HG03025 (cell line): ENCODE data around the gene DCLK1.

Experiments used
- ATAC-seq: cut with Tn5 transposase; IDR thresholded peaks from one replicate; pipeline ENCODE4 v1.9.1; 2021; ENCODE audit warnings: mild to moderate bottlenecking, moderate library complexity; ENCODE audit not compliant: unreplicated experiment, low FRiP score

Gene DCLK1

GRCh38 chr13:35769812-35770211, 361.4 kb downstream of the DCLK1 start:
- ATAC-seq: no peak

DNA sequence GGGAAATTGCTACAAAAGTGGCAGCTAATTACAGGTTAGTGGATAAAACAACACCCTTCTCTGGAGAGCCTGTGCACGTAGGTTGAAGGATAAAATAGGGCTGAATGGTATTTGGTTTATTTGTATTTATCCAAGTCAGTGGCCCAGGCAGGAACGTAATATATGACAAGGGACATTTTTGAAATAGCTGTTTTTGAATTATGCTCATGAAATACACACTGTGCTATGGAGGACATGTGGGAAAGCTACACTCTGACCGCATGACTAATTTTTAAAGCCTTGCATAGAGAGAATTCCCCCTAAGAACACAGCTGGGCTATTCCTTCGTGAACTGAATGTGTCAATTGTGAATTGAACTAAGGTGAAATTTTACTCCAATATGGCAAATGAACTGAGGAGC, 362.6 kb downstream of the DCLK1 start:
- no peak for ATAC-seq

- no peak for ATAC-seq
These were observed 363.1 kb downstream of the DCLK1 start for GRCh38 chr13:35768073-35768472.

DNA sequence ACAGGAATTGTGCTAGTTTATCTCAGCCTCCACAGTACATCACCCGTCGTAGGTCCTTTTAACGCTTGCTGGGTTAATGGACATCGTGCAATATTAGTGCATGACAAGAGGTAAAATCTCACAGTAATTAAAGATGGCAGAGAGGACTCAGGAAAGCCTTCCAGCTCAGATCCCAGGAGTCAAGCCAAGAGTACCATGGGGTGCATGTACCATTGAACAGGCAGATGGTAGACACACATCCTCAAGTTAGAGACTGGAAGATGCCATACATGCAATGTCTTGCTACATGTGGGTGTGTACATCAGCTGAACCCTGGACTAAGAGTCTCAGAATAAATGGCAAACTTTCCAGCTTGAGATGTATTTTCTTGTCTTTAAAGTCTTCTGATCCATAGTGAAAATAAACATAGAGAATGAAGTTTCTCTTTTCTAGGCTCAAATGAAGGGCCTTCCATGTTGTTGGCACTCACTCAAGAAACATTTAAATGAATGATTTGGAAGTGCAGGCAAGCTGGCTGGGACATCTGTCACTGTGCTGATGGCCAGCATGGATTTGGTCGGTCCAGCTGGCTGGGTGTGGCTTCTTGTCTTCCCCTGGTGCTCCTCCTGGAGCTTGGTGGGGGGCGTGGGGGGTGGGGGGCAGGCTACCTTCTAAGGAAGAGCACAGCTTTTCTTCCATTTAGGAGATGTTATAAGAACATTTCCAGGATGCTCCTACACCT, 363.8 kb downstream of the DCLK1 start:
- ATAC-seq: no peak

DNA sequence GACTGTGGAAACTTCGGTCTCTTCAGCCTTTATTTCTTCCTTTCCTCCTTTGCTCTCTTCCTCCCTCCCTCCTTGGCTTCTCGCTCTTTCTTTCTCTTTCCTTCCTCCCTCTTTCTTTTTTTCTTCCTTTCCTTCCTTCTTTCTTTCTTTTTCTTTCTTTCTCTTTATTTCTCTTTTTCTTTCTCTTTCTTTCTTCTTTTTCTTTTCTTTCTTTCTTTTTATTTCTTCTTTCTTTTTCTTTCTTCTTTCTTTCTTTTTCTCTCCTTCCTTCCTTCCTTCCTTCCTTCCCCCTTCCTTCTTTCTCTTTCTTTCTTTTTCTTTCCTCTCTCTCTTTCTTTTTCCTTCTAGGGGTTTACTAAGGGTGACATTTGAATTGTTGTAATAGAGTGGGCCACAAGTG, 364.5 kb downstream of the DCLK1 start:
- no peak for ATAC-seq

DNA sequence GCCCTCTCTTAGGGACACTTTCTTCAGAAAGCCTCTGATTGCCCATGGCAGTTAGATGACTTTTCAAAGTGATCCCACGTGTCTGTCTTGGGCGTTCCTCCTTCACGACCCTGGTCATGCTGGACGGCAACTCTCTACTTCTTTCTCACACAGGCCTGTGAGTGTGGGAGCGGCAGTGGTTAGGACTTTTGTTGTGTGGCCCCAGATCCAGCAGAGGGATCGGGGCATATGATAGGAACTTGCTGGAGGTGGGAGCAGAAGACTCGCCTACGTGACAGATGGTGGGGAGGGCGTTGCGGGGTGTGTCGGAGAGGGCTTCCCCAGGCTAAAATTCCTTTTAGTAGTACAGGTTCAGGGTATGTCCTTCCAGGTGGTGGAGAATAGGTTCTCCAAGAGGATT, 365.2 kb downstream of the DCLK1 start:
- ATAC-seq: no peak

DNA sequence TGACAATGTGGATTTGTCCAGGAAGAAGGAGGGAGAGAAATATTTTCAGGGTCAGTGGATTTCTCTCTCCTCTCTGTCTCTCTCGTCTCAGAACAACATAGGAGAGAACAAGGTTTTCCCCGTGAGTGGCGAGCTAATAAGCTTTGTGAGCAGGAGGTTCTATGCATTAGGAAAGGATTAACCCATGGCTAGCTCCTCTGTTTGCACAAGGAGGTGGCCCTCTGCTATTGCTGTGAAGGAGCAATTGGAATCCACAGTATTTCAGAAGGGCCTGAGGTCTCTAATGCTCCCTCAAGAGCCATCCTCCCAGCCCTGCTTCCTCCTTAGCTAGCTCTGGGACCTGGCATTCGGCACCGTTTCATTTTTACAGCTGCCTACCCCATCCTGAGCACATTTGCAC, 365.8 kb downstream of the DCLK1 start:
- no peak for ATAC-seq

DNA sequence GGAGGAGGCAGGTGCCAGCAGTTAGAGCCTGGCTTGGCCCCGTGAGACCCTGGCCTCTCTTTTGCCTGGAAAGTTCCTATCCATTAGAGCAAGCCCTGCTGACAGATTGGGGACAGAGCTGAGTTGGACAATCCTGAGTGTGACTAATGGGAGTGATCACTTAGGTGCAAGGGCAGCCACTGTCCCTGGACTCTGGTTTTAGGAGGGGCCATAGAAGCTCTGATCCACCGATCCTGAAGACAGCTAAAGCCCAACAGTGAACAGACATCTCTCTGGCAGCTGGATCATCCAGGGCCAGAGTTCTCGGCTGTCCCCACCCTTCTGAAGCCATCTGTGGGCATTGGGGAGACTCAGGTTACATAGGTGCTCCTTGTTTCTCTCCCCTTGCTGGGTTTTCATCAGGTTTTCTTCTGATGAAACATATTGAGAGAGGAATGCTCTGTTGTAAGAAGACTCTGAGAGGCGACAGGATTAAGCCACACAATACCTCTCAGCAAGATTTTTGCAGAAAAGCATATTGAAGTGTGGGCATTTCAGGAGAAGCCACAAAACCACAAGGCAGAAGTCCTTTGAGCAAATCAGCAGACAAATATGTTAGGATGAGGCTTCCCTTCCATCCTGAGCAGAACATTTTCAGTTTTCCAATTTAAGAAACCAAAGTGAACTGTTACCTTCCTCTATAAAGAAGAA, 366.7 kb downstream of the DCLK1 start:
- ATAC-seq: no peak

DNA sequence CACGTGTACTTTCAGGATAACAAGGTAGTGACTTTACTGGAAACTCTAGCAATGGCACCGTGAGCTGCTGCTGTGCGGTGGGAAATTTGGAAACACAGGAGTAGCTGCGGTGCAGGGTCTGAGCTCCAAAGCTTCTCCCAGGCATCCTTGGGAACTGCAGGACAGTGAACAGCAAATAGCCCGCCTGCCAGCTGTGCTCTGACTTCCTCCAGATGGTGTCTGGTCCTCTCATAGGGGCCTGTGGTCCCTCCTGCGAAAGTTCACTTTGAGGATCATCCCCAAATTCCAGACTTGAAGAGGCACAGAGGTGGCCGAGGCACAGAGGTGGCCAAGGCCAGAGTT, 367.4 kb downstream of the DCLK1 start:
- ATAC-seq: no peak

DNA sequence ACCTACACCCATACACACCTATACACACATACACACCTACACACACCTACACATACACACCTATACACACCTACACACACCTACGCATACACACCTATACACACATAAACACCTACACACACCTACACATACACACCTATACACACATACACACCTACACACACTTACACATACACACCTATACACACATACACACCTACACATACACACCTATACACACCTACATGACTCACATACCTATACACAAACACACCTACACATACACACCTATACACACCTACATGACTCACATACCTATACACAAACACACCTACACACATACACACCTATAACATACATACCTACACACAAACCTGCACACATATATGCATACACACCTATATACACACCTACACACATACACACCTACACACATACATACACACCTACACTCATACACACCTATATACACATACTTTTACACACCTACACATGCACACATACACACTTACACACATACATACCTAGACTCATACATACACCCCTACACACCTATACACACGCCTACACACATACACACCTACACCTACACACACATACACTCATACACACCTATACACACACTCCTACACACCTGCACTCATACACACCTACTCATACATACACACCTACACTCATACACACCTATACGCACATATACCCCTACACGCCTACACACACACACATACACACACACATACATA, 368.0 kb downstream of the DCLK1 start:
- no peak for ATAC-seq

GRCh38 chr13:35761440-35762252, 369.5 kb downstream of the DCLK1 start:
- no peak for ATAC-seq

DNA sequence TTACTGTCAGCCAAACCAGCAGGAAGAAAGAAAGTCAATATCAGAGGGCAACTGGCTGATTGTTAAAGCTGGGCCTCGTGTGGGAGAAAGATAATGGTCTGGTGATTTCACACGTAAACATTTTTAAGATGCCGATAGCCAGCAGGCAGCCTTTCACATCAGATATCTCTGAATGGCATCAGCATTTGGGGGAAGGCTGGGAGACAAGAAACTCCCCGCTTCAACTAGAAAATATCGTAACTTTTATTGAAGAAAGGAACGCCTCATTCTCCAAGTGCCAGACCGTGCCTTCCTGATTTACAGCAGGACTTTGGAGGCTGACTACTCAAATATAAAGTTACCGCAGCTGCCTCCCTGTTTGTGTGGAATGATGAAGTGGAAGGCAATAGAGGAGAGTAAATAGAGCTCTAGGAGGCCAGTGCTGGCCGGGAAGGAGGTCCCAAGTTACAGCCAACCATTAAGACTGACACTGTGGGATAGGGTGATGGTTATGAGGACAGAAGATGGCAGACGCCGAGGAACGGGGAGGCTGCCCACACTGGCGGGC, 370.4 kb downstream of the DCLK1 start:
- no peak for ATAC-seq

DNA sequence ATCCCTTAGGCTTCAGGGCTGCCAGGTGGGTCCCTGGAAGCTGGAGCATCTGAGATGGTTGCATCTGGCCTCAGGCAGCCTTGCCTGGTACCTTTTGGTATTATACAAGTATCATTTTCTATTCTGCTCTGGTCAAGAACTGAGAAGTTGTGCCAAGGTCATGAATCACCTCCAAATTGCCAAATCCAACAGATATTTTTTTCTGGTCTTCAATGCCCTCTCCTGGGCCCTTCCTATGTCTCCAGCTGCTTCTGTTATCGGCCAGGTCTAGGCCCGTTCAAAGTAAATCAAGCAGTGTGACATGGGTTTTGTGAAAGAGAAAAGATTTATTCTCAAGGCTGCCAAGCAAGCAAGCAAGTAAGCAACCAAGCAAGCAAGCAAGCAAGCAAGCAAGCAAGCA, 383.6 kb downstream of the DCLK1 start:
- no peak for ATAC-seq

GRCh38 chr13:35744566-35745178, 386.5 kb downstream of the DCLK1 start:
- ATAC-seq: no peak

- no peak for ATAC-seq
These were observed 387.0 kb downstream of the DCLK1 start for GRCh38 chr13:35744144-35744543.

GRCh38 chr13:35743165-35743564, 388.0 kb downstream of the DCLK1 start:
- ATAC-seq: no peak

DNA sequence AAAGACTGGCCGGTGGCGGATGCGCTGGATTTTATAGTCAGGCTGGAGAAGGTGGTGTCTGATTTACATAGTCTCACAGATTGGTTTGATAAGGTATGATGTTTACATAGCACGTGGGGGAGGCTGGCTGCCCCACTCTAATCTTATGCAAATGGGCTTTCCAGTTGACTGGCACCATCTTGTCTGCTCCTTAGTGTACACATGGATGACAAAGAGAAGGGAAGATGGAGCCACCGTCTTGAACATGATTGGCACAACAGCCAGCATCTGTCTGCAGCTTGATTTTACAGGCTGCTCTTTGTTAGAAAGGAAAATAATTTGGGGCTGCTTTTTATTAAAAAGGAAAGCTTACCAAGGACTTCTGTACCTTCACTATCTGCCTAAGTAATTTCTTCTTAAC, 389.5 kb downstream of the DCLK1 start:
- ATAC-seq: no peak

- ATAC-seq: no peak
These were observed 394.3 kb downstream of the DCLK1 start for GRCh38 chr13:35736876-35737275.

DNA sequence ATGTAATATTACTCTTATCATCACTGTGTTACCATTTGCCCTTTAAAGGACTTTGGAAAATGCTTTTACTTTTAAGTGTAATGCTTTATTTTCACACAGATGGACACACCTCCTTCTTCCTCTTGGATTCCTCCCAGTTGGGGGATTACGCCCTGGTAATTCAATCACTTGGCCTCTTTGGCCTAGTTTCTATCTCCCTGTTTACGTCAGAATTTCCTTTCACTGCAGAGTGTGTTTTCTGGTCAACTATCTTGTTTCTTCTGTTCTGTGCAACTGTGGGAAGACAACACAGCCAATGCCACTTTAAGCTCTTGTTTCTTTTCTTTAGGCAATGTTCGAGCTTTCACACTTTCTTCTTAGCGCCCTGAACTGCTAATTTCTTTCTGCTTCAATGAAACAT, 397.4 kb downstream of the DCLK1 start:
- ATAC-seq: no peak

DNA sequence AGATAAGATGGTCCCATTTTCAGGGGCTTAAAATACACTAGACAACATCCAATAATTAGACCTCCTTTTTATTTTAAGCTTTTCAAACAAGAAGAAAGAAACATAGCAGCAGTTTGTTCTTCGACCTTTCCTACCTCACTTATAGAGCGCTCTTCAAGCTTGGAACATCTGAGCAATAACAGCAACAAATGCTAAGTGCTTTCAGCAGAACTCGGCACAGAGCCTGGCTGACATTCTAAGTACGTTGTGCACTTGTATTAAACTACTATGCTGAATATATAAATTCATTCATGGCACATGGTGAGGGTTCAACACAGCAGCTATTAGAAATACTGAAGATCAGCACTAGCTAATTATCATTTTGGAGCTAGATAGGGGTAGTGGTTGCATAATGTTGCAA, 398.6 kb downstream of the DCLK1 start:
- ATAC-seq: no peak
